IPS-NIHi7 (cell line): ENCODE measurements around the gene FCHO2.
"Not testable (repeated sequence)": the region's sequence is repeated elsewhere in the genome, so short reads cannot be mapped to it uniquely, and the experiment has no call there.

Experiments used
- DNase-seq: peaks from one replicate; pipeline ENCODE4 v3.0.0; 2012; ENCODE audit warnings: mixed read lengths; ENCODE audit errors: extremely low spot score

FCHO2 gene

DNA sequence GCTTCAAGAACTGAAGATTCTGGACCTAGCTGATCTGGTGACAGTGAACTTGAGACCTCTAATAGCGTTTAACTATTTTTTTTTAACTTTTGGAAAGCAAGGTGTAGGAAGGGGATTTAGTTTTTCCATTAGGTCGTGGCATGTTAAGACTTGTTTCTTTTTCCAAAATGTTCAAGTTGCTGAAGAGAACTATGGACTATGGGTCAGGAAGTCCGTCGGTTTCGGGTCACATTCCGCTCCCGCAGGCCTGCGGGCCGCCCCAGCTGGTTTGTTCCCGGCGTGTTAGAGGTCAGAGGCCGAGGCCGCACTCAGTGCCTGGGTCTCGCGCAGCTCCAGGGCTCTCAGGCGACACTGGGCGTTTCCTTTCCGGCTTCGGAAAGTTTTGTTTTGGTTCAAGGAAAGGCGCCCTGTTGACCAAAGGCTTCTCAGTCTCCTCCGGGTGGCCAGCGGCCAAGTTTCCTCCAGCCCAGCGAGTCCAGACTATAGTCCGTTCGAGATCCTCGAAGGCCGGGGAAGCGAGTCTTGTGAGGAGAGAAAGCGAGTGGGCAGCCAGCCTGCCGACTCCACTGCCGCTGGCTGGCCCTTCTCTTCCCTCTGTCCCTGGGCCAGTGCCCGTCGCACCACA is 586 bp upstream of the FCHO2 start:
- DNase-seq, result peak; percentile 64

- no peak for DNase-seq
These were observed 691 bp downstream of the FCHO2 start for GRCh38 chr5:72956324-72957140.

DNA sequence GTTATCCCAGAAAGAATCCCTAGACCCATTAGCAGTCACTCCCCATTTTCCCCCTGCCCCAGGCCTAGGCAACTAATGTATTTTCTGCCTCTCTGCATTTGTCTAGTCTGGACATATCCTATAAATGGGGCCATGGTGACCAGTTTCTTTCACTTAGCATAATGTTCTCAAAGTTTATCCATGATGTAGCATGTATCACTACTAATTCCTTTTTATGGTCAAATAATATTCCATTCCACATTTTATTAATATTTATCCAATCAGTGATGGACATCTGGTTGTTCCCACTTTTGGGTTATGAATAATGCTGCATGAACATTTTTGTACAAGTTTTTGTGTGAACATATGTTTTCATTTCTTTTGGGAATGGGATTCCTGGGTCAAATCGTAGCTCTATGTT is 1.5 kb downstream of the FCHO2 start:
- no peak for DNase-seq

GRCh38 chr5:72959257-72959656 is 3.4 kb downstream of the FCHO2 start:
- DNase-seq, result no peak

DNA sequence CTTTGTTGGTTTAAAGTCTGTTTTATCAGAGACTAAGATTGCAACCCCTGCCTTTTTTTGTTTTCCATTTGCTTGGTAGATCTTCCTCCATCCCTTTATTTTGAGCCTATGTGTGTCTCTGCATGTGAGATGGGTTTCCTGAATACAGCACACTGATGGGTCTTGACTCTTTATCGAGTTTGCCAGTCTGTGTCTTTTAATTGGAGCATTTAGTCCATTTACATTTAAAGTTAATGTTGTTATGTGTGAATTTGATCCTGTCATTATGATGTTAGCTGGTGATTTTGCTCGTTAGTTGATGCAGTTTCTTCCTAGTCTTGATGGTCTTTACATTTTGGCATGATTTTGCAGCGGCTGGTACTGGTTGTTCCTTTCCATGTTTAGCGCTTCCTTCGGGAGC is 18.6 kb downstream of the FCHO2 start:
- DNase-seq, result not testable (repeated sequence)

DNA sequence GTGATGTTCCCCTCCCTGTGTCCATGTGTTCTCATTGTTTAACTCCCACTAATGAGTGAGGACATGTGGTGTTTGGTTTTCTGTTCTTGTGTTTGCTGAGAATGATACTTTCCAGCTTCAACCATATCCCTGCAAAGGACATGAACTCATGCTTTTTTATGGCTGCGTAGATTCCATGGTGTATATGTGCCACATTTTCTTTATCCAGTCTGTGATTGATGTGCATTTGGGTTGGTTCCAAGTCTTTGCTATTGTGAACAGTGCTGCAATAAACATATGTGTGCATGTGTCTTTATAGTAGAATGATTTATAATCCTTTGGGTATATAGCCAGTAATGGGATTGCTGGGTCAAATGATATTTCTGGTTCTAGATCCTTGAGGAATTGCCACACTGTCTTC is 21.0 kb downstream of the FCHO2 start:
- DNase-seq, result not testable (repeated sequence)

- no peak for DNase-seq
These were observed 29.9 kb downstream of the FCHO2 start for GRCh38 chr5:72985719-72986118.

DNA sequence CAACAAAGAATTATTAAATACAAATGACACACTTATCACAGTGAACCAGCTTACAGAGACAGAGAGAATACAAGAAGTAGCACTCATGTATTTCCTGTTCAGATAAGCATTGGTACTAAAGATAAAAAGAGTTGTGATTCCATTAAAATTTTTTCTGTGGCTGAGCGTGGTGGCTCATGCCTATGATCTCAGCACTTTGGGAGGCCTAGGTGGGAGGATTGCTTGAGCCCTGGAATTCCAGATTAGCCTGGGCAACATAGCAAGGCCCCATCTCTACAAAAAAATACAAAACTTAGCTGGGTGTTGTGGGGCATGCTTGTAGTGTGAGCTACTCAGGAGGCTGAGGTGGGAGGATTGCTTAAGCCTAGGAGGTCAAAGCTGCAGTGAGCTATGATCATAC is 32.9 kb downstream of the FCHO2 start:
- no peak for DNase-seq

DNA sequence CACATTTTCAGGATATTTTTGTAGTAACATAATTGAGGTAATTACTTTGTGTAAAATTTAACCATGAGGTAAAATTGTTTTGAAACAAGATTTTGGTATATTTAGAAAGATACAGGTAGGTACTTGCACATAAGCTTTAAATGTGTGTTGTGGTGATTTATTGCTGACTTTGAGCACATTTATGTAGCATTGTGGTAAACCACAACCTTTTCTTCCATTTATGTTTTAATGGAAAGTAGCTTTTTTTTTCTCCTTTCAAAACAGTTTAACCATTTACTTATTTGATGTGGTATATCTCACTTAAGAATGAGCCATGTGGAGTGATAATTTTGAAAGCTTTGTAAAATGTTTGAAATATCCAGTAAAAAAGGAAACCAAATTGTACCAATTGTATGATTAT is 35.6 kb downstream of the FCHO2 start:
- no peak for DNase-seq

DNA sequence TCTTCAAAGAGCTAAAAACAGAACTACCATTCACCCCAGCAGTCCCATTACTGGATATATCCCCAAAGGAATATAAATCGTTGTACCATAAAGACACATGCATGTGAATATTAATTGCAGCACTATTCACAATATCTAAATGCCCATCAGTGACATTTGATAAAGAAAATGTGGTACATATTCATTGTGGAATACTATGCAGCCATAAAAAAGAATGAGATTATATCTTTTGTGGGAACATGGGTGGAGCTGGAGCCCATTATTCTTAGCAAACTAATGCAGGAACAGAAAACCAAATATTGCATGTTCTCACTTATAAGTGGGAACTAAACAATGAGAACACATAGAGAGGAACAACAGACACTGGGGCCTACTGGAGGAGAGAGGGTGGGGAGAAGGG is 38.7 kb downstream of the FCHO2 start:
- no peak for DNase-seq

GRCh38 chr5:72996632-72997031 is 40.8 kb downstream of the FCHO2 start:
- DNase-seq, result no peak

- DNase-seq, result no peak
These were observed 44.1 kb downstream of the FCHO2 start for GRCh38 chr5:72999916-73000315.

DNA sequence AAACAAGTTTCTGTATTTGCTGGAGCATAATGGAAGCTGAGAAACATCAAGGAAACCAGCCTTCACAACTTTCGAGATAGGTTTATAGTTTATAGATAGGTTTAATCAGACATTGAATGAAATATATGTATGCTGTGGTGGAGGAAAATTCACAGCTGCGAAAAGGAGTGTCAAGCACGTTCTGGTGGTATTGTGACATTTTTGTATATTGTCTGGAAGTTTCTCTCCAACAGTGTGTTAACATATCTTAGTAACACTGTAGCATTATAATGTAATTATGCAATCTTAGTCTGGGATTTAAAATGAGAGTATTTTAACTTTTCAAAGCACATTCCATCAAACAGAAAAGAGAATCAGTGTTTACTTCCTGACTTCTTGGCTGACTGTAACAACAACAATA is 50.0 kb downstream of the FCHO2 start:
- DNase-seq, result no peak

- DNase-seq, result no peak
These were observed 51.2 kb downstream of the FCHO2 start for GRCh38 chr5:73007051-73007450.

- no peak for DNase-seq
These were observed 53.0 kb downstream of the FCHO2 start for GRCh38 chr5:73008831-73009230.

DNA sequence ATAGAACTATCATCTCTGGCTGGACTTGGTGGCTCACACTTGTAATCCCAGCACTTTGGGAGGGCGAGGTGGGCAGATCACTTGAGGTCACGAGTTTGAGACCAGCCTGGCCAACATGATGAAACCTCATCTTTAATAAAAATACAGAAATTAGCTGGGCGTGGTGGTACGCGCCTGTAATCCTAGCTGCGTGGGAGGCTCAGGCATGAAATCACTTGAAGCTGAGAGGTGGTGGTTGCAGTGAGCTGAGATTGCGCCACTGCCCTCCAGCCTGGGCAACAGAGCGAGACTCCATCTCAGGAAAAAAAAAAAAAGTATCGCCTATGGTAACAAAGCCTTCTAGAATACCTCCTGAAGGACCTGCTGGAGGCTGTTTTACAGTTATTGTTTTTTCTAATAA is 55.8 kb downstream of the FCHO2 start:
- not testable (repeated sequence) for DNase-seq

- no peak for DNase-seq
These were observed 63.1 kb downstream of the FCHO2 start for GRCh38 chr5:73018892-73019291.

- DNase-seq, result no peak
These were observed 63.9 kb downstream of the FCHO2 start for GRCh38 chr5:73019766-73020165.

DNA sequence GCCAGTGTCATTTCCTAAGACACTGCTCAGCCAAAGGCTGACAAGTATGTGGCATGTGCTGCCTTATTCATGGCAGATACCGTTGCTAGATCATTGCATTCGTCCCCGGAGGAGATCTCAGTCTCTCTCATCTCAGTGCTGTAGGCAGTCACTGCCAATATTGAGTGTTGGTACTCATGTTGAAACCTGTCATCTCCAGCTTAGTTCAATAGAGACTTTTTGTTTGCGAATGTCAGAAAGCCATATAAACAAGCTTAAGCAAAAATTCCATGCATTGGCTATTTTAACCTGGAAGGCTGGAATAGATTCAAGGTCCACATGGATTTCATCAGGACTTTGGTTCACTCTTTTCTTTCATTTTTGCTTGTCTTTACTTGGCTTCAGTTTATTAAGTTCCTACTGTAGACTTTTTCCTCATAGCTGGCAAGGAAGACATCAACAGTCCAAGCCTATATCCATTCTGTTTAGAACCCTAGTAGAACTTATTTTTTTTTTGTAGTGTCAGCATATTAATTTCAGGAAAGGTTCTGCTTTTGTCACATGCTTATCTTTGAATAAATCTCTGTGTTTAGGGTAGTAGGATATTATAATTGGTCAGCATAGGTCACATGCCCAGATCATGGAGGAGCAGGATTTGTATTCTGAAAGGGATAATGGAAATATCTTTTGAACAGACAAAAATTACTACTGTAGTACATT is 66.8 kb downstream of the FCHO2 start:
- no peak for DNase-seq

GRCh38 chr5:73024946-73025544 is 69.2 kb downstream of the FCHO2 start:
- DNase-seq, result not testable (repeated sequence)

GRCh38 chr5:73027361-73027760 is 71.5 kb downstream of the FCHO2 start:
- DNase-seq, result no peak

DNA sequence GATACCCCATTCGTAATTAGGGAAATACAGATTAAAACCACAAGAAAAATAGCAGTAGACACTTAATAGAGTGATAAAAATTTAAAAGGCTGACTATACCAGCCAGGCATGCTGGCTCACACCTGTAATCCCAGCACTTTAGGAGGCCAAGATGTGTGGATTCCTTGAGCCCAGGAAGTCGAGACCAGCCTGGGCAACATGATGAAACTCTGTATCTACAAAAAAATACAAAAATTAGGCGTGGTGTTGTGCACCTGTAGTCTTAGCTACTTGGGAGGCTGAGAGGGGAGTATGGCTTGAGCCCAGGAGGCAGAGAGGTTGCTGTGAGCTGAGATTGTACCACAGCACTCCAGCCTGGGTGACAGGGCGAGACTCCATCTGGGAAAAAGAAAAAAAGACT is 72.0 kb downstream of the FCHO2 start:
- DNase-seq, result no peak
